Measurements from ENCODE around the gene SYNE2.
A peak's percentile ranks its signal among the peaks of the same experiment; 100 is the strongest.

Gene SYNE2

GRCh38 chr14:63981569-63981968 lies 128.8 kb downstream of the SYNE2 start:
- Histone ChIP-seq H3K27ac (no peak overlapping the region), H3K27me3 (replicated peaks) (no peaks in the 10 kb centered on the region), H3K4me3 (ENCODE audit: low read depth, low read length) (no peak overlapping the region), H3K36me3 (replicated peaks) (no peaks in the 10 kb centered on the region)
- in situ Hi-C loops (cut with HindIII; ENCODE audit: low pct_ligation_motif_present, low sequenced_read_pairs), result no loop called here
- no peak for DNase-seq
- TF ChIP-seq CTCF (IDR thresholded peaks at IDR 0.05; ENCODE audit: low read depth, low read length, missing control alignments), result no peak

- in situ Hi-C loops (cut with HindIII; ENCODE audit: low pct_ligation_motif_present, low sequenced_read_pairs), result no loop called here
- H3K27ac ChIP-seq, result no peak overlapping the region
- H3K4me3 ChIP-seq (ENCODE audit: low read depth, low read length), result no peak overlapping the region
- H3K36me3 ChIP-seq (replicated peaks), result no peaks in the 10 kb centered on the region
- DNase-seq, result no peak
- H3K27me3 ChIP-seq (replicated peaks), result no peaks in the 10 kb centered on the region
- TF ChIP-seq CTCF (IDR thresholded peaks at IDR 0.05; ENCODE audit: low read depth, low read length, missing control alignments), result no peak
Observed at GRCh38 chr14:63982156-63982555, 129.4 kb downstream of the SYNE2 start.

- no peak for DNase-seq
- Histone ChIP-seq H3K4me3 (ENCODE audit: low read depth, low read length) (no peak overlapping the region), H3K36me3 (replicated peaks) (no peaks in the 10 kb centered on the region), H3K27me3 (replicated peaks) (no peaks in the 10 kb centered on the region), H3K27ac (no peak overlapping the region)
- no peak for TF ChIP-seq CTCF (IDR thresholded peaks at IDR 0.05; ENCODE audit: low read depth, low read length, missing control alignments)
- in situ Hi-C loops (cut with HindIII; ENCODE audit: low pct_ligation_motif_present, low sequenced_read_pairs), result no loop called here
Observed at GRCh38 chr14:63982629-63983028, 129.8 kb downstream of the SYNE2 start.

GRCh38 chr14:63986789-63987533 lies 134.2 kb downstream of the SYNE2 start:
- in situ Hi-C loops (cut with HindIII; ENCODE audit: low pct_ligation_motif_present, low sequenced_read_pairs), result no loop called here
- no peak overlapping the region for H3K27ac ChIP-seq
- TF ChIP-seq CTCF (IDR thresholded peaks at IDR 0.05; ENCODE audit: low read depth, low read length, missing control alignments), result no peak
- no peak overlapping the region for H3K4me3 ChIP-seq (ENCODE audit: low read depth, low read length)
- H3K36me3 ChIP-seq (replicated peaks), result no peaks in the 10 kb centered on the region
- DNase-seq, result peak; percentile 65
- H3K27me3 ChIP-seq (replicated peaks), result no peaks in the 10 kb centered on the region

GRCh38 chr14:63988579-63988978 lies 135.8 kb downstream of the SYNE2 start:
- Histone ChIP-seq H3K27me3 (replicated peaks) (no peaks in the 10 kb centered on the region), H3K36me3 (replicated peaks) (no peaks in the 10 kb centered on the region), H3K27ac (no peak overlapping the region), H3K4me3 (ENCODE audit: low read depth, low read length) (no peak overlapping the region)
- no peak for DNase-seq
- in situ Hi-C loops (cut with HindIII; ENCODE audit: low pct_ligation_motif_present, low sequenced_read_pairs), result no loop called here
- no peak for TF ChIP-seq CTCF (IDR thresholded peaks at IDR 0.05; ENCODE audit: low read depth, low read length, missing control alignments)

- Histone ChIP-seq H3K27ac (no peak overlapping the region), H3K4me3 (ENCODE audit: low read depth, low read length) (no peak overlapping the region), H3K27me3 (replicated peaks) (no peaks in the 10 kb centered on the region), H3K36me3 (replicated peaks) (no peaks in the 10 kb centered on the region)
- no peak for TF ChIP-seq CTCF (IDR thresholded peaks at IDR 0.05; ENCODE audit: low read depth, low read length, missing control alignments)
- in situ Hi-C loops (cut with HindIII; ENCODE audit: low pct_ligation_motif_present, low sequenced_read_pairs), result no loop called here
- DNase-seq, result no peak
Observed at GRCh38 chr14:63991833-63992232, 139.0 kb downstream of the SYNE2 start.
